H1 (cell line): ENCODE results near the gene ROBO2. TPM values are rescaled to one million over a fixed set of nuclear protein-coding genes. Genes with fewer than 3 reads are reported as not detected.

Experiments
- CTCF ChIA-PET: fragments of 300-600 bp; sonication (Branson Sonifier 250); formaldehyde crosslinking; loops from one replicate; lab custom pipeline; 2021; ENCODE audit not compliant: partially characterized antibody; lab: Charles Lee
- POLR2A ChIA-PET: fragments of 300-600 bp; sonication (Branson Sonifier 250); formaldehyde crosslinking; loops from one replicate; lab custom pipeline; 2021; ENCODE audit warnings: inconsistent platforms; ENCODE audit not compliant: partially characterized antibody; lab: Charles Lee
- DNase-seq, 2 experiments: peaks; one replicate each; pipeline versions ENCODE4 v3.0.0 to v3.0.0-alpha.2; 2010 to 2022; ENCODE audit warnings: low spot score in 2 of 2, low read depth in 1 of 2, mixed read lengths in 1 of 2
- FAIRE-seq: peaks from 2 replicates; lab custom pipeline; 2011; peaks lifted over from hg19 to GRCh38; lab: Jason Lieb, UNC
- H2AFZ ChIP-seq: 2 replicates; pipeline ENCODE4 v1.8.1; 2012; ENCODE audit warnings: low read length, inconsistent platforms
- H2AK5ac ChIP-seq: 2 replicates; pipeline ENCODE4 v1.6.1; 2013; ENCODE audit warnings: low read depth, low read length
- H2BK120ac ChIP-seq: replicated peaks from 2 replicates; pipeline ENCODE3; 2013; ENCODE audit warnings: low read depth, low read length, inconsistent platforms
- H2BK12ac ChIP-seq: 2 replicates; pipeline ENCODE4 v1.6.1; 2013; ENCODE audit warnings: low read depth, low read length
- H2BK15ac ChIP-seq: 2 replicates; pipeline ENCODE4 v1.6.1; 2013; ENCODE audit warnings: low read length
- H2BK20ac ChIP-seq: 2 replicates; pipeline ENCODE4 v1.6.1; 2013; ENCODE audit warnings: low read length
- H2BK5ac ChIP-seq: 2 replicates; pipeline ENCODE4 v1.6.1; 2013; ENCODE audit warnings: low read depth, low read length
- H3K14ac ChIP-seq: 2 replicates; pipeline ENCODE4 v1.6.1; 2013; ENCODE audit warnings: inconsistent platforms; ENCODE audit not compliant: insufficient read length
- H3K18ac ChIP-seq: 2 replicates; pipeline ENCODE4 v1.6.1; 2013; ENCODE audit warnings: low read length; ENCODE audit errors: extremely low read depth
- H3K23ac ChIP-seq: 2 replicates; pipeline ENCODE4 v1.6.1; 2013; ENCODE audit warnings: inconsistent platforms; ENCODE audit not compliant: insufficient read length
- H3K23me2 ChIP-seq: 2 replicates; pipeline ENCODE4 v1.6.1; 2013; ENCODE audit warnings: low read depth, low read length
- H3K27ac ChIP-seq: 2 replicates; pipeline ENCODE4 v1.6.1; 2011; ENCODE audit warnings: low read depth, low read length, inconsistent platforms
- H3K27me3 ChIP-seq, 4 experiments: replicated peaks in 1 of 4; 1 replicate in 1 of 4; 2 replicates in 3 of 4; pipeline versions ENCODE4 v1.6.1 to v1.8.1; 2011 to 2013; ENCODE audit warnings: low read length in 3 of 4, mild to moderate bottlenecking in 3 of 4, inconsistent platforms in 2 of 4, mixed read lengths in 2 of 4, moderate library complexity in 1 of 4; ENCODE audit not compliant: control insufficient read depth in 3 of 4, insufficient read depth in 3 of 4; ENCODE audit errors: extremely low read depth in 1 of 4
- H3K36me3 ChIP-seq, 4 experiments: 2 replicates each; pipeline versions ENCODE4 v1.6.1 to v1.8.1; 2011 to 2013; ENCODE audit warnings: mild to moderate bottlenecking in 4 of 4, low read length in 3 of 4, moderate library complexity in 2 of 4, control low read depth in 1 of 4, inconsistent platforms in 1 of 4; ENCODE audit not compliant: insufficient read depth in 4 of 4, control insufficient read depth in 2 of 4
- H3K4ac ChIP-seq: replicated peaks from 2 replicates; pipeline ENCODE3; 2013; ENCODE audit warnings: low read length, low read depth, mixed read lengths, inconsistent platforms; ENCODE audit not compliant: insufficient read length
- H3K4me1 ChIP-seq, 4 experiments: replicated peaks in 1 of 4; 1 replicate in 1 of 4; 2 replicates in 3 of 4; pipeline versions ENCODE4 v1.6.1 to v1.8.1; 2011 to 2013; ENCODE audit warnings: low read length in 3 of 4, inconsistent platforms in 2 of 4, mixed read lengths in 1 of 4; ENCODE audit not compliant: insufficient read depth in 4 of 4, control insufficient read depth in 3 of 4
- H3K4me2 ChIP-seq, 2 experiments: 2 replicates each; pipeline versions ENCODE4 v1.6.1 to v1.8.1; 2011 to 2013; ENCODE audit warnings: low read depth in 2 of 2, low read length in 2 of 2, control low read depth in 1 of 2, inconsistent platforms in 1 of 2, mild to moderate bottlenecking in 1 of 2; ENCODE audit not compliant: insufficient read depth in 1 of 2
- H3K4me3 ChIP-seq, 4 experiments: fragments of 200-600, 300-600 bp in 1 of 4; sonication (generic), shearing (Covaris generic), sonication (Bioruptor Twin) in 1 of 4; 2 replicates each; pipeline versions ENCODE4 v1.5.1 to v1.8.1; 2011 to 2016; ENCODE audit warnings: low read length in 4 of 4, low read depth in 3 of 4, control low read depth in 2 of 4, inconsistent platforms in 2 of 4, mild to moderate bottlenecking in 2 of 4, mixed read lengths in 1 of 4, moderate library complexity in 1 of 4; ENCODE audit not compliant: insufficient read depth in 2 of 4; ENCODE audit errors: extremely low read depth in 1 of 4
- H3K56ac ChIP-seq: replicated peaks from 2 replicates; pipeline ENCODE3; 2013; ENCODE audit warnings: low read depth, mild to moderate bottlenecking, mixed read lengths, low read length, inconsistent platforms; ENCODE audit not compliant: insufficient read length
- H3K79me1 ChIP-seq: 2 replicates; pipeline ENCODE4 v1.6.1; 2013; ENCODE audit warnings: low read depth, low read length, control low read depth
- H3K79me2 ChIP-seq, 2 experiments: 2 replicates each; pipeline versions ENCODE4 v1.6.1 to v1.8.1; 2012 to 2013; ENCODE audit warnings: low read length in 2 of 2, mild to moderate bottlenecking in 2 of 2, inconsistent platforms in 1 of 2; ENCODE audit not compliant: insufficient read depth in 2 of 2, control insufficient read depth in 1 of 2
- H3K9ac ChIP-seq, 4 experiments: replicated peaks in 1 of 4; 1 replicate in 1 of 4; 2 replicates in 3 of 4; pipeline versions ENCODE4 v1.6.1 to v1.8.1; 2011 to 2013; ENCODE audit warnings: low read depth in 3 of 4, low read length in 3 of 4, control low read depth in 2 of 4, mild to moderate bottlenecking in 2 of 4, moderate library complexity in 2 of 4, inconsistent platforms in 1 of 4; ENCODE audit errors: extremely low read depth in 1 of 4
- H3K9me3 ChIP-seq, 2 experiments: 2 replicates each; pipeline versions ENCODE4 v1.6.1 to v1.8.1; 2012 to 2013; ENCODE audit warnings: mild to moderate bottlenecking in 2 of 2, moderate library complexity in 2 of 2, control low read depth in 1 of 2, inconsistent platforms in 1 of 2, low read depth in 1 of 2, low read length in 1 of 2, mixed read lengths in 1 of 2; ENCODE audit not compliant: insufficient read depth in 2 of 2
- H4K20me1 ChIP-seq, 2 experiments: replicated peaks in 1 of 2; 2 replicates each; pipeline versions ENCODE3 to v1.8.1; 2011 to 2013; ENCODE audit warnings: inconsistent platforms in 2 of 2, low read length in 2 of 2, mild to moderate bottlenecking in 1 of 2; ENCODE audit not compliant: insufficient read depth in 2 of 2, control insufficient read depth in 1 of 2
- H4K5ac ChIP-seq: 2 replicates; pipeline ENCODE4 v1.6.1; 2013; ENCODE audit warnings: low read length, low read depth, mixed read lengths, inconsistent platforms; ENCODE audit not compliant: insufficient read length
- H4K8ac ChIP-seq: 2 replicates; pipeline ENCODE4 v1.8.0; 2013; ENCODE audit warnings: mild to moderate bottlenecking, moderate library complexity, low read length, inconsistent platforms; ENCODE audit not compliant: insufficient read depth; ENCODE audit errors: extremely low read depth
- H4K91ac ChIP-seq: replicated peaks from 2 replicates; pipeline ENCODE3; 2013; ENCODE audit warnings: low read length, mixed read lengths, inconsistent platforms; ENCODE audit not compliant: insufficient read length
- JUN ChIP-seq: IDR thresholded peaks from 2 replicates; pipeline ENCODE4 v1.6.1; 2011; ENCODE audit warnings: low read depth, mild to moderate bottlenecking, improper control_type of control experiment, low read length
- NRF1 ChIP-seq: IDR thresholded peaks from 2 replicates; pipeline ENCODE4 v1.6.1; 2011; ENCODE audit warnings: mild to moderate bottlenecking, low read depth, low read length, improper control_type of control experiment
- POU5F1 ChIP-seq: IDR thresholded peaks from 2 replicates; pipeline ENCODE4 v1.6.1; 2011; ENCODE audit warnings: low read depth, mild to moderate bottlenecking, low read length, moderate library complexity
- whole genome bisulfite sequencing, 2 experiments: shearing (Covaris generic) in 1 of 2; methylation state at CpG; one replicate each; pipeline versions ENCODE4 v1.1.6 to v1.1.7; 2013 to 2015; ENCODE audit warnings: low lambda C conversion rate in 2 of 2, mixed read lengths in 2 of 2, inconsistent platforms in 1 of 2, low coverage in 1 of 2, missing lambda C conversion rate in 1 of 2; ENCODE audit not compliant: insufficient replicate concordance in 2 of 2, insufficient coverage in 1 of 2, insufficient read length in 1 of 2; ENCODE audit errors: extremely low coverage in 1 of 2, missing lambda C conversion rate in 1 of 2; 5-methylcytosine and 5-hydroxymethylcytosine counted together
- polyA plus RNA-seq, 7 experiments: library from polyadenylated mRNA; depleted of rRNA in 3 of 7; stranded (reverse) in 5 of 7; unstranded in 2 of 7; fragments of >200 nt in 5 of 7; fragments of 200-250 nt in 2 of 7; gene quantifications; 1 replicate in 5 of 7; 2 replicates in 1 of 7; 4 replicates in 1 of 7; pipeline versions ENCODE4 v1.2.1 to v1.2.3, GENCODE V29; 2011 to 2013; ENCODE audit warnings: missing spikeins in 2 of 7, mixed read lengths in 2 of 7
- total RNA-seq: library from RNA; stranded (reverse); fragmentation: NEBNext Ultra II Directional; extraction: Animal tissue kit (Norgen Biotek cat#: 25700); gene quantifications from 2 replicates; pipeline ENCODE4 v1.2.1, GENCODE V29; 2021
- TF ChIP-seq, protein P1 (sequence below): IDR thresholded peaks from 2 replicates; pipeline ENCODE4 v1.6.1; 2012; ENCODE audit warnings: inconsistent platforms
- TF ChIP-seq, protein P2 (sequence below): IDR thresholded peaks from 2 replicates; pipeline ENCODE4 v1.6.1; 2012; ENCODE audit warnings: inconsistent platforms

The ROBO2 gene
- total and polyA plus RNA-seq, 2 of the 8 experiments (the other 6 are each of a cell fraction or from before 2014, with no cell fraction given) = 1.5 to 2.9 TPM

DNA sequence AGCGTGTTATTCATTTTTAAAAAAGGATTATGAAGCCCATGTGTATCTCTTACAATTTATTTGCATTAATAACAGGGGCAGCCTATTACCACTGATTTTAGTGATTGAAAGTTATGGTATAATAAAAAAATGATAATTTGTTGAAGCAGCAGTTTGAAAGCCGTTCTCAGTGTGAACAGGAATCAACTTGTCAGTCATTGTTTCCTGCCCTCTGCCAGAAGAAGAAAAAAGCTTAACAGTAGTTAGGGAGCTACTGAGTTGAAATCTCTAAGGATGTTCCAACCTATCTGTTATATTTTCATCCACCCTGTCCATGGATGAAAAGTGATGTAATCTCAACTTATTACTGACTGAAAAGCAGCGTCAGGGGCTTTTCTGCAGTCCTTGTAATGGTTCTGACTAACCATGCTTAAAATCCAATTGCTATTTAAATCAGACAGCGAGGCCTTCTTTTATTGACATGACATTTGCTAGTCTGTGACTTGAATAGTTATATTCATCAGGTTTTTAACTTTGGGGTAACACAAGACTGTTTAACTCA is 486.7 kb downstream of the ROBO2 start:
- no peak overlapping the region for H3K27ac ChIP-seq
- ChIA-PET CTCF (no interaction called here), POLR2A (no interaction called here)
- H3K79me2 ChIP-seq = no peaks in the 10 kb centered on the region
- no peak overlapping the region for H2BK20ac ChIP-seq
- H3K4me3 ChIP-seq = no peak overlapping the region
- no peak overlapping the region for H3K56ac ChIP-seq
- H4K91ac ChIP-seq = no peak overlapping the region
- 68% methylated on average over 4 of the region's 4 CpGs; no CpG with 5 or more reads in 1 of the 2 experiments for WGBS, 2 experiments
- no peak overlapping the region for H2AFZ ChIP-seq
- no peak overlapping the region for H2BK12ac ChIP-seq
- no peaks in the 10 kb centered on the region for H3K23me2 ChIP-seq
- no peak overlapping the region for H2BK120ac ChIP-seq
- H3K4ac ChIP-seq = no peak overlapping the region
- H3K4me2 ChIP-seq = no peak overlapping the region
- peaks cover 0 to 4% (median 0%) of the 10 kb centered on the region in 4 experiments; a peak in 1 of 7 replicates for H3K4me1 ChIP-seq
- H3K9ac ChIP-seq = no peak overlapping the region
- H4K5ac ChIP-seq = no peak overlapping the region
- H3K9me3 ChIP-seq = no peaks in the 10 kb centered on the region
- H4K20me1 ChIP-seq = no peaks in the 10 kb centered on the region
- no peak for FAIRE-seq
- no peak overlapping the region for H3K14ac ChIP-seq
- no peaks in the 10 kb centered on the region for H3K79me1 ChIP-seq
- H2BK5ac ChIP-seq = no peak overlapping the region
- no peak overlapping the region for H3K18ac ChIP-seq
- H2BK15ac ChIP-seq = no peak overlapping the region
- no peak overlapping the region for H3K23ac ChIP-seq
- DNase-seq = no peak
- no peak overlapping the region for H4K8ac ChIP-seq
- H3K27me3 ChIP-seq = peaks cover 0 to 1% (median 0%) of the 10 kb centered on the region in 4 experiments; a peak in 2 of 7 replicates
- H3K36me3 ChIP-seq = no peaks in the 10 kb centered on the region
- H2AK5ac ChIP-seq = no peak overlapping the region
- TF ChIP-seq, protein P1, sequence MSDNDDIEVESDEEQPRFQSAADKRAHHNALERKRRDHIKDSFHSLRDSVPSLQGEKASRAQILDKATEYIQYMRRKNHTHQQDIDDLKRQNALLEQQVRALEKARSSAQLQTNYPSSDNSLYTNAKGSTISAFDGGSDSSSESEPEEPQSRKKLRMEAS = no peak
- TF ChIP-seq JUN = no peak
- no peak for TF ChIP-seq POU5F1
- no peak for TF ChIP-seq NRF1
- TF ChIP-seq, protein P2, sequence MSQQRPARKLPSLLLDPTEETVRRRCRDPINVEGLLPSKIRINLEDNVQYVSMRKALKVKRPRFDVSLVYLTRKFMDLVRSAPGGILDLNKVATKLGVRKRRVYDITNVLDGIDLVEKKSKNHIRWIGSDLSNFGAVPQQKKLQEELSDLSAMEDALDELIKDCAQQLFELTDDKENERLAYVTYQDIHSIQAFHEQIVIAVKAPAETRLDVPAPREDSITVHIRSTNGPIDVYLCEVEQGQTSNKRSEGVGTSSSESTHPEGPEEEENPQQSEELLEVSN = no peak
